H9 (cell line): ENCODE results near the gene IRF2BP1. TPM values are rescaled to one million over a fixed set of nuclear protein-coding genes. Genes with fewer than 3 reads are reported as not detected.

Experiments used
- DNase-seq: peaks from one replicate; pipeline ENCODE4 v3.0.0-alpha.2; 2017
- H2AFZ ChIP-seq: one replicate; pipeline ENCODE4 v1.6.1; 2013; ENCODE audit warnings: mild to moderate bottlenecking, low read length, control low read depth, moderate library complexity
- H2AK5ac ChIP-seq: 2 replicates; pipeline ENCODE4 v1.6.1; 2013; ENCODE audit warnings: low read length, control low read depth, mixed read lengths; ENCODE audit not compliant: insufficient read length
- H2BK120ac ChIP-seq: one replicate; pipeline ENCODE4 v1.6.1; 2013; ENCODE audit warnings: low read depth, mild to moderate bottlenecking, low read length, control low read depth, inconsistent platforms; ENCODE audit not compliant: poor library complexity, severe bottlenecking
- H2BK12ac ChIP-seq: 2 replicates; pipeline ENCODE4 v1.6.1; 2013; ENCODE audit warnings: low read length, control low read depth, mixed read lengths, low read depth; ENCODE audit not compliant: insufficient read length
- H2BK15ac ChIP-seq: 2 replicates; pipeline ENCODE4 v1.6.1; 2013; ENCODE audit warnings: low read depth, low read length, control low read depth
- H2BK20ac ChIP-seq: one replicate; pipeline ENCODE4 v1.6.1; 2013; ENCODE audit warnings: low read depth, mild to moderate bottlenecking, low read length, control low read depth, inconsistent platforms; ENCODE audit not compliant: poor library complexity, severe bottlenecking
- H2BK5ac ChIP-seq: 2 replicates; pipeline ENCODE4 v1.6.1; 2013; ENCODE audit warnings: low read length, control low read depth, mixed read lengths; ENCODE audit not compliant: insufficient read length
- H3K14ac ChIP-seq: 2 replicates; pipeline ENCODE4 v1.6.1; 2013; ENCODE audit warnings: low read length, control low read depth; ENCODE audit not compliant: insufficient read depth
- H3K18ac ChIP-seq: 2 replicates; pipeline ENCODE4 v1.6.1; 2013; ENCODE audit warnings: low read depth, mild to moderate bottlenecking, mixed read lengths, low read length, control low read depth; ENCODE audit not compliant: insufficient read length
- H3K23ac ChIP-seq: 2 replicates; pipeline ENCODE4 v1.6.1; 2013; ENCODE audit warnings: low read length, control low read depth, mixed read lengths, low read depth; ENCODE audit not compliant: insufficient read length
- H3K23me2 ChIP-seq: 2 replicates; pipeline ENCODE4 v1.6.1; 2013; ENCODE audit warnings: low read depth, mild to moderate bottlenecking, mixed read lengths, low read length, control low read depth; ENCODE audit not compliant: insufficient read length, poor library complexity, severe bottlenecking
- H3K27ac ChIP-seq: 2 replicates; pipeline ENCODE4 v1.5.1; 2013; ENCODE audit warnings: low read length, control low read depth, mixed read lengths, low read depth; ENCODE audit not compliant: insufficient read length
- H3K27me3 ChIP-seq: 2 replicates; pipeline ENCODE4 v1.6.1; 2013; ENCODE audit warnings: low read length, control low read depth, inconsistent platforms; ENCODE audit not compliant: insufficient read depth
- H3K4ac ChIP-seq: 2 replicates; pipeline ENCODE4 v1.6.1; 2013; ENCODE audit warnings: low read depth, mild to moderate bottlenecking, control low read depth, inconsistent platforms, low read length, moderate library complexity
- H3K4me1 ChIP-seq: 2 replicates; pipeline ENCODE4 v1.6.1; 2013; ENCODE audit warnings: low read length, control low read depth, inconsistent platforms; ENCODE audit not compliant: insufficient read depth
- H3K4me2 ChIP-seq: 2 replicates; pipeline ENCODE4 v1.6.1; 2013; ENCODE audit warnings: low read length, control low read depth, mixed read lengths; ENCODE audit not compliant: insufficient read length, insufficient read depth
- H3K56ac ChIP-seq: 2 replicates; pipeline ENCODE4 v1.6.1; 2013; ENCODE audit warnings: low read depth, mild to moderate bottlenecking, mixed read lengths, low read length, control low read depth; ENCODE audit not compliant: insufficient read length
- H3K79me1 ChIP-seq: 2 replicates; pipeline ENCODE4 v1.6.1; 2013; ENCODE audit warnings: low read depth, mild to moderate bottlenecking, moderate library complexity, low read length, control low read depth, inconsistent platforms; ENCODE audit not compliant: insufficient read depth, poor library complexity, severe bottlenecking
- H3K79me2 ChIP-seq: 2 replicates; pipeline ENCODE4 v1.6.1; 2013; ENCODE audit warnings: low read length, control low read depth, inconsistent platforms; ENCODE audit not compliant: insufficient read depth
- H3K9ac ChIP-seq: 2 replicates; pipeline ENCODE4 v1.6.1; 2013; ENCODE audit warnings: low read length, control low read depth, mixed read lengths; ENCODE audit not compliant: insufficient read length; ENCODE audit errors: extremely low read depth
- H3K9me3 ChIP-seq: one replicate; pipeline ENCODE4 v1.6.1; 2013; ENCODE audit warnings: low read depth, low read length, inconsistent platforms; ENCODE audit not compliant: control insufficient read depth
- H3T11ph ChIP-seq: one replicate; pipeline ENCODE4 v1.6.1; 2013; ENCODE audit warnings: mild to moderate bottlenecking, low read length, control low read depth, inconsistent platforms
- H4K20me1 ChIP-seq: one replicate; pipeline ENCODE4 v1.6.1; 2013; ENCODE audit not compliant: control insufficient read depth, insufficient read length, insufficient read depth
- H4K5ac ChIP-seq: 2 replicates; pipeline ENCODE4 v1.6.1; 2013; ENCODE audit warnings: low read depth, mild to moderate bottlenecking, mixed read lengths, low read length, control low read depth; ENCODE audit not compliant: insufficient read length
- H4K8ac ChIP-seq: replicated peaks from 2 replicates; pipeline ENCODE4 v1.6.1; 2013; ENCODE audit warnings: low read length, control low read depth, mixed read lengths, low read depth; ENCODE audit not compliant: insufficient read length
- H4K91ac ChIP-seq: 2 replicates; pipeline ENCODE4 v1.6.1; 2013; ENCODE audit warnings: low read depth, mild to moderate bottlenecking, moderate library complexity, mixed read lengths, low read length, control low read depth; ENCODE audit not compliant: insufficient read length
- H3K27ac Mint-ChIP-seq, 3 experiments: 2 replicates in 2 of 3; 3 replicates in 1 of 3; pipeline ENCODE4 v1.8.0; 2020 to 2021; ENCODE audit warnings: mixed read lengths in 3 of 3, mild to moderate bottlenecking in 1 of 3, moderate library complexity in 1 of 3
- H3K27me3 Mint-ChIP-seq: 2 replicates; pipeline ENCODE4 v1.8.0; 2021; ENCODE audit warnings: low read depth, mild to moderate bottlenecking, moderate library complexity, mixed read lengths
- H3K36me3 Mint-ChIP-seq, 3 experiments: 2 replicates in 2 of 3; 3 replicates in 1 of 3; pipeline ENCODE4 v1.8.0; 2020 to 2021; ENCODE audit warnings: low read depth in 3 of 3, mixed read lengths in 3 of 3; ENCODE audit not compliant: insufficient read depth in 1 of 3
- H3K4me1 Mint-ChIP-seq, 2 experiments: 2 replicates each; pipeline ENCODE4 v1.8.0; 2020; ENCODE audit warnings: mixed read lengths in 2 of 2
- H3K4me3 Mint-ChIP-seq, 2 experiments: 2 replicates in 1 of 2; 3 replicates in 1 of 2; pipeline ENCODE4 v1.8.0; 2020 to 2021; ENCODE audit warnings: mild to moderate bottlenecking in 2 of 2, mixed read lengths in 2 of 2, moderate library complexity in 1 of 2
- H3K9me3 Mint-ChIP-seq, 2 experiments: 2 replicates in 1 of 2; 3 replicates in 1 of 2; pipeline ENCODE4 v1.8.0; 2020; ENCODE audit warnings: mild to moderate bottlenecking in 2 of 2, mixed read lengths in 2 of 2, moderate library complexity in 1 of 2
- CTCF ChIP-seq: fragments of 200-600 bp; sonication (generic); conservative IDR thresholded peaks from 3 replicates; pipeline ENCODE4 v1.8.0; 2021; ENCODE audit warnings: antibody characterized with exemption, mild to moderate bottlenecking
- WGBS: extraction: QIAGEN DNeasy Blood & Tissue Kit; methylation state at CpG from one replicate; pipeline ENCODE4 v1.1.7; 2013; ENCODE audit warnings: missing lambda C conversion rate, low lambda C conversion rate, mixed read lengths; ENCODE audit not compliant: insufficient read length; ENCODE audit errors: extremely low coverage; 5-methylcytosine and 5-hydroxymethylcytosine counted together
- total RNA-seq: library from RNA; stranded (reverse); gene quantifications from 2 replicates; pipeline ENCODE4 v1.2.1, GENCODE V29; 2021

Gene IRF2BP1
- total RNA-seq, 1 experiment from 2014 or later = 28.2 TPM

- H4K20me1 ChIP-seq = no peaks in the 10 kb centered on the region
- WGBS = no CpG with 5 or more reads among the region's 3 CpGs
- no peak overlapping the region for H4K8ac ChIP-seq
- no peak overlapping the region for H2BK12ac ChIP-seq
- H3T11ph ChIP-seq = no peak overlapping the region
- no peak overlapping the region for H2AFZ ChIP-seq
- no peak overlapping the region for H3K27ac ChIP-seq
- no peak for DNase-seq
- H3K4me3 Mint-ChIP-seq = no peak overlapping the region
- no peak overlapping the region for H4K91ac ChIP-seq
- H2BK15ac ChIP-seq = no peak overlapping the region
- no peak overlapping the region for H2BK20ac ChIP-seq
- H3K27me3 ChIP-seq = no peaks in the 10 kb centered on the region; the same call in 1 of the 2 replicates
- no peak overlapping the region for H2AK5ac ChIP-seq
- H4K5ac ChIP-seq = no peak overlapping the region
- no peak overlapping the region for H2BK5ac ChIP-seq
- peak; percentile 24; the same call in 1 of the 3 replicates for TF ChIP-seq CTCF
- H3K4me1 Mint-ChIP-seq = peaks cover 6 to 33% of the 10 kb centered on the region in 2 experiments
- no peak overlapping the region for H2BK120ac ChIP-seq
- 0 out of 2 replicates have a peak, but pooled peaks cover 3% of the 10 kb centered on the region for H3K4me1 ChIP-seq
- H3K79me2 ChIP-seq = no peaks in the 10 kb centered on the region
- no peak overlapping the region for H3K27ac Mint-ChIP-seq
- no peaks in the 10 kb centered on the region for H3K9me3 ChIP-seq
- H3K36me3 Mint-ChIP-seq = no peaks in the 10 kb centered on the region
- H3K4ac ChIP-seq = no peak overlapping the region
- H3K9ac ChIP-seq = no peak overlapping the region
- H3K23me2 ChIP-seq = peaks cover 4% of the 10 kb centered on the region
- no peak overlapping the region for H3K56ac ChIP-seq
- H3K27me3 Mint-ChIP-seq = peaks cover 72% of the 10 kb centered on the region
- H3K18ac ChIP-seq = no peak overlapping the region
- no peak overlapping the region for H3K4me2 ChIP-seq
- H3K23ac ChIP-seq = no peak overlapping the region
- no peaks in the 10 kb centered on the region for H3K79me1 ChIP-seq
- H3K14ac ChIP-seq = no peak overlapping the region
- no peaks in the 10 kb centered on the region; a peak in 2 of 5 replicates for H3K9me3 Mint-ChIP-seq
These were observed 45.1 kb upstream of the IRF2BP1 start for GRCh38 chr19:45931055-45931454.
